ENCODE measurements around the gene GNS. TPM values are rescaled to one million over a fixed set of nuclear protein-coding genes. Genes with fewer than 3 reads are reported as not detected.

GNS gene
- total and polyA plus RNA-seq, 2 of the 4 experiments (the other 2 are of a cell fraction), result 60.4 to 80.7 TPM

DNA sequence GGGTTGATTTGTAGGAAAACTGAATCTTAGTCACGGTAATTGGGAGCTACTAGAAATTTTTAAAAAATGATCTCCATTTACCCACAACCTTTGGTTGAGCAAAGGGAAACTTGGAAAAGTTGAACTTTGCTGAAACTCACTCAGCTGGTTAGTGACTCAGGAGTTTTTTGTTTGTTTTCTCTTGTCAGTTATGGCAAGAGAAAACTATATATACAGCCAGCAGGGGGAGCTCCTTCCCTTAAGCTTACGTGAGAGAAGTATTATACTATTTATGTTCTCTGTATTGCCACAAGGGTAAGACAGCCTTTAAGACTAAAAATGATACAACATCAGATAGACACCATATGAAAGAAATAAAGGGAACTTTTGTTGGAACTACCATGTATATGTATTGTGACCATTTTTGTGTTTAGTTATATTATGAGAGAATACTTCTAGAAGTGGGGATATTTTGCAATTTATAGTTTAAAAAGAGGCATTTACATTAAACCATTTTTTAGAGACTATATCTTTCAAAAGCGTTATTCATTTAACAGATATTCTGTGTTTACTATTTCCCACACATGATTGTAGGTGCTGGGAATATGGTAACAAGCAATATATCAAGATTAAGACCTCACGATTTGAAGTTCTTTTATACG, 37.1 kb upstream of the GNS start (continued):
- TF ChIP-seq MAFK (IDR thresholded peaks at IDR 0.05; ENCODE audit: low read depth, low read length), result peak; percentile 7; the same call in 1 of the 2 replicates

DNA sequence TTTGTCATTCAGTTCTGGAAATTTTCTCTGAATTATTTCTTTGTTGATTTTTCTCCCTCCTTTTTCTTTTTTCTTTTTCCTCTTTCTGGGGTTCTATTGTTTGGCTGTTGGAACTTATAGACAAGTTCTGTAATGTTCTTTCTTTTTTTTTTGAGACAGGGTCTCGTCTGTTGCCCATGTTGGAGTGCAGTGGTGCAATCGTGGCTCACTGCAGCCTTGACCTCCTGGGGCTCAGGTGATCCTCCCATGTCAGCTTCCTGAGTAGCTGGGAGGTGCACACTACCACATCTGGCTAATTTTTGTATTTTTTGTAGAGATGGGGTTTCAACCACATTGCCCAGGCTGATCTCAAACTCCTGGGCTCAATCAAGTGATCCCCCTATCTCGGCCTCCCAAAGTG, 35.1 kb upstream of the GNS start:
- no peaks in the 10 kb centered on the region for H3K4me1 ChIP-seq (ENCODE audit: control insufficient read depth, insufficient read depth, low read length)
- no peak overlapping the region for H2BK20ac ChIP-seq (ENCODE audit: low read depth, low read length)
- H3K79me1 ChIP-seq (ENCODE audit: low read depth in 1 of 2, low read length in 2 of 2), result no peaks in the 10 kb centered on the region
- no peaks in the 10 kb centered on the region for H3K9me3 ChIP-seq (ENCODE audit: control insufficient read depth, insufficient read depth, low read length)
- ATAC-seq (ENCODE audit: low read depth) (no peak), DNase-seq (no peak)
- no TSS peak for BruUV-seq (replicated peaks)
- H3K4me3 ChIP-seq (ENCODE audit: insufficient read depth, low read depth, low read length), result no peak overlapping the region
- POLR2A ChIA-PET (ENCODE audit: unreplicated experiment), result no interaction called here
- H4K20me1 ChIP-seq (ENCODE audit: insufficient read depth, low read length), result no peaks in the 10 kb centered on the region
- no peak overlapping the region for H3K56ac ChIP-seq (ENCODE audit: extremely low read depth, insufficient read depth, low read length)
- H2BK120ac ChIP-seq (ENCODE audit: low read depth, low read length), result no peak overlapping the region
- no peak overlapping the region for H3K4ac ChIP-seq (ENCODE audit: low read depth, low read length)
- no peak overlapping the region for H3K14ac ChIP-seq (replicated peaks; ENCODE audit: low read depth, low read length)
- intact Hi-C loops (cut with micrococcal nuclease) (no loop called here), in situ Hi-C loops (cut with MboI; ENCODE audit: low sequenced_read_pairs) (no loop called here), dilution Hi-C loops (cut with HindIII; ENCODE audit: low sequenced_read_pairs, unreplicated experiment) (no loop called here)
- H2AK5ac ChIP-seq (ENCODE audit: low read depth, low read length), result no peak overlapping the region
- H3K18ac ChIP-seq (ENCODE audit: low read depth, low read length), result no peak overlapping the region
- no peak overlapping the region for H2AFZ ChIP-seq (replicated peaks; ENCODE audit: low read length, poor library complexity)
- H2BK5ac ChIP-seq (ENCODE audit: low read depth, low read length, poor library complexity, severe bottlenecking), result no peak overlapping the region
- no peak overlapping the region for H3K23ac ChIP-seq (ENCODE audit: low read depth, low read length)
- H3K27ac ChIP-seq (ENCODE audit: insufficient read depth, low read length), result no peak overlapping the region
- H4K8ac ChIP-seq (ENCODE audit: low read depth in 2 of 2, low read length in 2 of 2), result no peak overlapping the region
- WGBS, 2 experiments (ENCODE audit: extremely low coverage in 2 of 2, insufficient read length in 1 of 2), result no CpG with 5 or more reads among the region's 3 CpGs
- no peak overlapping the region for H3K4me2 ChIP-seq (ENCODE audit: low read depth, low read length)
- no peak overlapping the region for H4K5ac ChIP-seq (ENCODE audit: low read depth, low read length)
- no peak overlapping the region for H4K91ac ChIP-seq (ENCODE audit: insufficient read depth, low read depth, low read length)
- no peak for TF ChIP-seq BHLHE40 (IDR thresholded peaks at IDR 0.05; ENCODE audit: low read depth, low read length)
- TF ChIP-seq NFE2L2 (IDR thresholded peaks at IDR 0.05; ENCODE audit: low read depth, low read length), result no peak
- TF ChIP-seq MAFK (IDR thresholded peaks at IDR 0.05; ENCODE audit: low read depth, low read length), result no peak
- TF ChIP-seq RFX5 (IDR thresholded peaks at IDR 0.05; ENCODE audit: low read depth, low read length), result no peak
- TF ChIP-seq, protein P1, sequence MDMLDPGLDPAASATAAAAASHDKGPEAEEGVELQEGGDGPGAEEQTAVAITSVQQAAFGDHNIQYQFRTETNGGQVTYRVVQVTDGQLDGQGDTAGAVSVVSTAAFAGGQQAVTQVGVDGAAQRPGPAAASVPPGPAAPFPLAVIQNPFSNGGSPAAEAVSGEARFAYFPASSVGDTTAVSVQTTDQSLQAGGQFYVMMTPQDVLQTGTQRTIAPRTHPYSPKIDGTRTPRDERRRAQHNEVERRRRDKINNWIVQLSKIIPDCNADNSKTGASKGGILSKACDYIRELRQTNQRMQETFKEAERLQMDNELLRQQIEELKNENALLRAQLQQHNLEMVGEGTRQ (IDR thresholded peaks at IDR 0.05; ENCODE audit: low read depth, low read length), result no peak
- CTCF ChIA-PET, result interaction anchor here (3.3 kb wide), 1 partner anchor 7 kb away, joined by 10 read pairs; no protein-coding TSS in a partner anchor
- no peak overlapping the region for H2AK9ac ChIP-seq (replicated peaks; ENCODE audit: low read depth, low read length, poor library complexity)
- H2BK15ac ChIP-seq (ENCODE audit: low read depth, low read length), result no peak overlapping the region
- H3K9ac ChIP-seq (ENCODE audit: low read depth, low read length), result no peak overlapping the region
- H3K9me1 ChIP-seq (ENCODE audit: insufficient read depth, low read length), result no peaks in the 10 kb centered on the region
- peaks cover 19% of the 10 kb centered on the region for H3K27me3 ChIP-seq (ENCODE audit: control insufficient read depth, insufficient read depth, low read length)
- H3K36me3 ChIP-seq (ENCODE audit: control insufficient read depth, insufficient read depth, low read length), result no peaks in the 10 kb centered on the region

Data from IMR-90 (cell line).